T-helper 2 cell treated with Interferon-gamma antibody and Interleukin-4, amounts not matched to agents 100 ng/mL and 5 ng/mL, for 36 hours (primary cell): ENCODE data around the gene COL4A5. TPM values are rescaled to one million over a fixed set of nuclear protein-coding genes. Genes with fewer than 3 reads are reported as not detected.

Experiments
- intact Hi-C: fragments of 100-400 bp; cut with micrococcal nuclease; formaldehyde crosslinking; loops from one replicate; pipeline ENCODE4 v1.15.1; 2023
- total RNA-seq: library from RNA; stranded (reverse); gene quantifications from 2 replicates; pipeline ENCODE4 v1.2.3, GENCODE V29; 2022

COL4A5 gene
- total RNA-seq, 1 donor from 2014 or later: not detected

DNA sequence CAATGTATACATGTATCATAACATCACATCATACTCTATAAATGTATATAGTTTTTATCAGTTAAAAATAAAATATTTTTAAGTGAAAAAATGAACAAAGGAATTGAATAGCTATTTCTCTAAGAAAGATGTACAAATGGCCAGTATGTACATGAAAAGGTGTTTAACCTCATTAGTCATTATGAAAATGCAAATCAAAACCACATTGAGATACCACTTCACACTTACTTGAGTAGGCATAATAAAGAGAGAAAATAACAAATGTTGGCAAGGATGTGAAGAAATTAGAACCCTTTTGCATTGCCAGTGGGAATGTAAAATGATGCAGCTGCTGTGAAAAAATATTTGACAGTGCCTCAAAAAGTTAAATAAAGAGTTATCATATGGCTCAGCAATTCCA lies 201.2 kb downstream of the COL4A5 start:
- intact Hi-C loops: no loop called here

GRCh38 chrX:108641589-108642272 lies 202.1 kb downstream of the COL4A5 start:
- intact Hi-C loops: no loop called here

DNA sequence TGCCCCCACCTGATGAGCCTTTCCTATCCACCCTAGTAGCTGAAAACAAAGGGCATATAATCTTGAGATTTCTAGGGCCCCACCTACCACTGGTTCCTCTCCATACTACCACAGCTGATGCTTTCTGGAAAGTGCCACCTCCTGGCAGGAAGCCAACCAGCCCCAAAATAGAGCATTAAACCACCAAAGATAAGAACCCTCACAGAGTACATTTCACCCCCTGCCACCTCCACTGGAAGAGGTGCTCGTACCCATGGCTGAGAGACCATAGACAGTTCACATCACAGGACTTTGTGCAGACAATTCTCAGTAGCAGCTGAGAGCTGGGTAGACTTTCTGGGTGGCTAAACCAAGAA lies 202.6 kb downstream of the COL4A5 start:
- intact Hi-C loops: no loop called here

DNA sequence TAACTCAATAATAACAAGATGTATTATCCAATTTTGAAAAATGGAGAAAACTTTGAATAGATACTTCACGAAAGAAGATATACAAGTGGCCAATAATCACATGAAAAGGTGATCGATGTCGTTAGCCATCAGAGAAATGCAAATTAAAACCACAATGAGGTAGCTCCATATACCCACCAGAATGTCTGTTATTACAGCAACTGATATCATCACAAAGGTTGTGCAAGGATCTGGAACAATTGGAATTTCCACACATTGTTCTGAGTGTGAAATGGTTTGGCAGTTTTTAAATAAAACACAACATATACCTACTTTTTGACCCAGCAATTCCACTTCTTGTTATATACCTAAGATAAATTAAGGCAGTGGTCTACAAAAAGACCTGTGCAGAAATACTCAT lies 225.1 kb downstream of the COL4A5 start:
- intact Hi-C loops: no loop called here

DNA sequence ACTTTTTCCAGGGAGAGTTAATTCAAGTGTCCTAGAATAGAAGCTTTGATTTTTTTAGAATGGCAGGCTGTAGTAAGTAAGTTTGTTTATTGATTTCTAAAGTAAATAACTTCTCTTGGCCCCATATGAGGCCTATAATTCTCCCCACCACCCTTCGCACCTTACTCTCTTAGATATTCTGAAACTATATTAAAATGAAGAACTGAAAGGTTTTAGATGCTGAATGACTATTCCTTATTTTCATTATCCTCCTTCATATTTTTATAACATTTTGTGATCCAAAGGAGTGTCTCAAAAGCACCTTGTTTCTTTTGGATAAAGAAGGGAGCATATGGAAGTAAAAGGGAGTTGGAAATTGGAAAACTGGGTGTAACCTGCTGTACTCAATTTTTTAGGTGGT lies 226.5 kb downstream of the COL4A5 start:
- intact Hi-C loops: no loop called here

DNA sequence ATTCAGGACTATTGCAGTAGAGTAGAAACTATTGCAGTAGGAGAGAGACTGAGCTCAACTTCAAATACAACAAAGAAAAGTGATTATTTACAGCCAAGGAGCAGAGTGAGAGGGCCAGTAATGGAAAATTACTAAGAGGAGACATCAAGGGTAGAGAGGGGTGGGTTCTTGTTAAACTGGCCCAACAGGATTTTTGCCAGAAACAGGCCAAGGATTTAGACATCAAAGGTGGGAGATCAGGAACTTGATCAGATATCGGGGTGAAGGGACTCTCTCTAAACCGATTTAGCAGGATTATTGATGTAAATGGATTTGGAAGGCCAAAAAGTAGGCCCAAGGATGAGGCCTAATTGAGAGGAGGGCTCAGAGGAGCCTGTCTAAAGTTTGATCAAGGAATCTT lies 231.9 kb downstream of the COL4A5 start:
- intact Hi-C loops: no loop called here

DNA sequence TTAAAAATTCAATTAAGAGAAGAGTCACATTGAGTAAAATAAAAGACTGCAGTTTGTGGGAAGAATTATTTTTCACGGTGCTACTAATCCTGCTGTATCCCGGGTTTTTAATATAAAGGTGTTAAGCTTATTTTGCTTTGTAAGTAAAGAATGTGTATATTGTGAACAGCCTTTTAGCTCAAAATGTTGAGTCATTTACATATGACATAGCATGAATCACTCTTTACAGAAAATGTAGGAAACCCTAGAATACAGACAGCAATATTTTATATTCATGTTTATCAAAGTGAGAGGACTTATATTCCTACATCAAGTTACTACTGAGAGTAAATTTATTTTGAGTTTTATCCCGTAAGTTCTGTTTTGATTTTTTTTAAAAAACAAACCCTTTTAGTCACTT lies 257.1 kb downstream of the COL4A5 start:
- intact Hi-C loops: no loop called here

DNA sequence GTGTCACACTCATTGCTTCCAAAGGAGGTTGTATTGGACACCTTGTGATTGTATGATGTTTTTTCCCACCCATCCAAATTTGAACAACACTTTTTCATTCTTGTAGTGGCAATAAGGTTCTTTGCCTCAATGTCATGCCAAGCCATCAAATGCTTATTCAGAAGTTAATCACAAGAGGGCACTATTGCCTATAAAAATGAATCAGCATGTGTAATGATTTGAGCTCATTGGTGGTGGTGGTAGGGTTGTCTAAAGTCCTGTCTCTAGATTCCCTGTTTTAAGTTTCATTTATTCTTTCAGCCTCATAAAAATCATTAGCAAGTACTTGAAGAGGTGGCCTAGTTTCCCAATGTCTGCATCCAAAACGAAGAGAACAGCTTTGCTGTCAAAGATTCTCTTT lies 259.7 kb downstream of the COL4A5 start:
- intact Hi-C loops: no loop called here

DNA sequence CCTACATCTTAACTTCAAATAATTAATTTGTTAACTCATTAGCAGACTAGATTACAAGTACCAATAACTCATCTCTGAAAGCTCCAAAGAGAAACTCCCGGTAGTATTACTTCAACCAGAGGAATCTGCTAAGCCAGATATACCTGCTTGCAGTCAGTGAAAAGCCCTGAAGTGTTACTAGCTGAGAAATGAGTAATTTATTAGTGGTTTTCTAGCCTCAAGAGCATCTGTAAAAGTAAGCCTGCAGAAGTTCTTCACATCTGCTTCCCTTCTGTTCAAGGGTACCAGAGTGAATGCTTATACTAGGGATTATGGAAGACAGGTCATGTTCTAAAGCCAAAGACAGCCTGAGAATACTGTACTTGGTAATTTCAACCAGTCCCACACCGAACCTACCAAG lies 262.0 kb downstream of the COL4A5 start:
- intact Hi-C loops: no loop called here

DNA sequence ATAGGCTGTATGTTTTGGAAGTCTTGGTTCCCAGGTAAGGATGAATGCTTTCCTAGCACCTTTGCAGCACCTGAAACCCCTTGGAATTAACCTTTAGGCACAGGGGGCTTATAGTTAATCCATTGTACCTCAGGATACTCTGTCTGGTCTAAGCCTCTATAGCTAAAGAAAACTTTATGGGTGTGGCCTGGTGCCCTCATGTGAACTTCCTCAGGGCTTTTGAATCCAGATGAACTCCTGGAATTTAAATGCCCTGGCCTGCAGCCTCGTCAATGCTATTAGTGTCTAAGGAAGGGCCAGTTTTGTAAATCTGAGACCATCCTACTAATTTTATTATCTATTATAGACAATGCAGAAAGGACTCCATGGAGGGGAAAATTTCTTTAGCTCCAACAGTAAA lies 262.9 kb downstream of the COL4A5 start:
- intact Hi-C loops: no loop called here

- intact Hi-C loops: no loop called here
Measured at GRCh38 chrX:108704839-108705238, 265.2 kb downstream of the COL4A5 start.

- intact Hi-C loops: no loop called here
Measured at GRCh38 chrX:108712886-108713285, 273.2 kb downstream of the COL4A5 start.

GRCh38 chrX:108722561-108722960 lies 282.9 kb downstream of the COL4A5 start:
- intact Hi-C loops: no loop called here

GRCh38 chrX:108726748-108727147 lies 287.1 kb downstream of the COL4A5 start:
- intact Hi-C loops: no loop called here

DNA sequence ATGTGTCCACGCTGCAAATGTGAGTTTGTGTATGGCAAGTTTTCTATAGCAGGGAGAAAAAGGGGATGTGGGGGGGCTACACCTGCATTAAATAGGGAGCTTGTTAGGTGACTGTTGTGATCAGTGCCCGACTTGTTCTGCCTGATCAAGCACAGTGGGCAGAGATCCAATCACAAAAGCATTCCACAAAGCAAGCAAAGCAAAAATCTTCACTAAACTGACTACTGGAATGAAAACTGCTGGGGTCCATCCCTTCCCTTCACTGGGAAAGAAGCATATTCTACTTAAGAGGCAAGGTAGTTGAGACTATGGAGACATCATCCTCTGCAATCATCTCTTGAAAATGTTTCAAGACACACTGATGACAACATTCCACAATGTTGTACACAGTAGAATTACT lies 291.5 kb downstream of the COL4A5 start:
- intact Hi-C loops: no loop called here

- intact Hi-C loops: no loop called here
Measured at GRCh38 chrX:108732630-108733321, 293.1 kb downstream of the COL4A5 start.

DNA sequence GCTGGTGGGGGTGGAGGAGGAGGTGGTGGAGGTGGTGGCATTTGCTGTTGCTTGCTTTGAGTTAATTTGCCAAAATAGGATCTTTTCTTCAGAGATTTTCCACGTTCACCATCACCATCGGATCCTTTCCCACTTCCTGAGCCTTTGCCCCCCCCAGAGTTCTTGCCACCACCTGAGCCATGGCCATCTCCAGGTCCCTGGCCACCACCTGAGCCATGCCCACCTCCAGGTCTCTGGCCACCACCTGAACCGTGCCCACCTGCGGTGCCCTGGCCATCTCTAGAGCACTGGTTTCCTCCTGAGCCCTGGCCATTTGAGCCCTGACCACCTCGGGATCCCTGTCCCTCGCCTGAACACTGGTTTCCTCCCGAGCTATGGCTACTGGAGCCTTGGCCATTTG lies 294.8 kb downstream of the COL4A5 start:
- intact Hi-C loops: no loop called here

DNA sequence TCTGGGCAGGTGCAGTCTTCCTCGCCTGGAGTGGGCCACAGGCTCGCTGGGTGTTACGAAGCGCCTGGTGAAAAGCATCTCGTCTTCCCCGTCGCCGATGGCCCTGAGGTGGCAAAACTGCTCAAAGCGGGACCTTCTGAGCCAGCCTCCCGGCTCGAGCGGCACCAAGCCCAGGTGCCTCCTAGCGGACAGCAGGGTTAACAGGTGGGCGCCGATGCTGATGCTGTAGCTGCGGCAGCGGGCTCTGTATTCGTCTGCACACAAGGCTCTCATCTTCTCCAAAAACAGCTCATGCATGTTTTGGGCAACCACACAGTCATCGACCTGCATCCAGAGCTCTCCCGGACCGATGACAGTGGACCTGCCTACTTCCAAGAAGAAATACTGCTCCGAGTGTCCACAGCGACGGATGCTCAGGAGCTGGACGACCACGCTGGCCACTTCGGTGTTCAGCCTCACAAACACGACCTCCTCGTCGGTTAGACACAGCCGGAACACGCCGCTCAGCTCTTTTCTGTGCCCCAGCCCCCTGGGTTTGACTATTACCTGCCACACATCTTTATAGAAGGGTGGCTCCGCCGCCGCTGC lies 295.5 kb downstream of the COL4A5 start:
- intact Hi-C loops: no loop called here

- intact Hi-C loops: no loop called here
Measured at GRCh38 chrX:108735679-108736508, 296.3 kb downstream of the COL4A5 start.

DNA sequence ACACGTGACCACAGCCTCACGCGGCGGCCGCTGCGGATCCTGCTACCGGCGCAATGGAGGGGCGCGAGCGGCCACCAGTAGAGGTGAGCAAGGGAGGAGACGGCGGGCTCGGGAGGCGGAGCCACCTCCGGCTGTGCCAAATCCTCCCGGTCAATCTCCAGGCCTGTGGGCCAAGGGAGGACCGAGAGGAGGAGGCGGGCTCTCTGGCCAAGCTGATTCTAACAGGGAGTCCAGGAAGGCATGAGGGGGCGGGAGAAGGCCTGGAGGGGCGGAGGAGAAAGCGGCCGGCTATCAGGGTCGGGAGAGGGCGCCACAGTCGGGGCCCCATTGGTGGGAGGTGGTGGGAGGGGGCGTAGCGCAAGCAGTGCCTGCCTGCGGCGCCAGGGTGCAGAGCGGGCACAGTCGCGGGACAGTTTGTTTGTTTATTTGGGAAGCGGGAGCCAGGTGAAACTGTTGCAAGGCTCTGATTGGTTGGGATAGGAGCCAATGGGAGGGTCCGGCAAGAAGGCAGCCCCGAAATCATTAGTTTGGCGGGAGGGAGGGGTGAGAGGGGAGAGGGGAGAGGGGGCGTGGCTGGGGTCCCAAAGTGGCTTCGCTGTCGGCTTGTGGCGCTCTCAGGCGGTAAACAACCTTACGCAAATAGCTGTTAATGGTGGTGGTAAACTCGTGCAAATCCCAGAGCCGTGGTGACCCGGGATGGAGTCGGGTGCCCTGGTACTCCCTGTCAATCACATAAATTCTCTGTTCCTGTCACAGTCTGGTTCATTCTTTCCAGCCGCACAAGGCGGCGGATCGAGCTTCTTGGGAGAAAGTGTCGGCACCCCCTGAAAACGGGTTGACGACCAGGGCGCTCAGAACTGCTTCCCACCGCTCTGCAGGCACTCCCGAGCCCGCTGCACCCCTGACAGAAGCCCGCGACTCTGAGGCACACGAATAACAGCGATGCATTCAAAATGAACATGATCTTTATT lies 297.2 kb downstream of the COL4A5 start, which contains the start of gene IRS4:
Gene IRS4 (minus strand): TSS at position 55 of the 971 bp plus-strand sequence.
- intact Hi-C loops: no loop called here

DNA sequence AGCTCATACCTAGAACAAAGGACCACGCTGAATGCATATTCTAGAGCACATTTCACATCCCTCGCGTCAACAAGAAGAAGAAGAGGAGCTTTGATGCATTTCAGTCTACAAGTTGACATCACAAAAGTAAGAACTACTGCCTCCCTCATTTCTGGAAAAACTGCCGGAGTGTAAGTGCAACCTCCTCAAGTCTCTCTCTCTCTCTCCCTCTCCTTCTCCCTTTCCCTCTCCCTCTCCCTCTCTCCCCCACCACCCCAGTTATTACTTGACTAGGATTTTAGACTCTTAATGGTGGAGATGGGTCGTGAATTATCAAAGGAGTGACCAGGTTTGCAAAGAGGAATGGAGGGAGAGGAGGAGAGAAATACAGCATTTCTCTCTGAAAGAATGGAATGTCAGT lies 298.1 kb downstream of the COL4A5 start:
- intact Hi-C loops: no loop called here
